SU-DHL-6 (cell line): ENCODE measurements around the gene MBNL1.

Source experiments
- CTCF ChIP-seq: fragments of 200-600 bp; sonication (generic); IDR thresholded peaks from one replicate; pipeline ENCODE4 v1.5.1; 2017; ENCODE audit warnings: antibody characterized with exemption, mild to moderate bottlenecking, low read length, moderate library complexity; ENCODE audit not compliant: insufficient read depth, poor library complexity, severe bottlenecking
- EZH2phosphoT487 ChIP-seq: fragments of 200-600 bp; sonication (generic), shearing (Covaris generic); conservative IDR thresholded peaks from 2 replicates; pipeline ENCODE4 v1.6.1; 2018; ENCODE audit warnings: mild to moderate bottlenecking, antibody characterized with exemption, low read length, moderate library complexity, mixed read lengths

- TF ChIP-seq CTCF (no peak), EZH2phosphoT487 (no peak)
Observed at GRCh38 chr3:152348436-152349177, 79.9 kb downstream of the MBNL1 start.
